Measurements from ENCODE around the gene MAN2A2. TPM values are rescaled to one million over a fixed set of nuclear protein-coding genes. Genes with fewer than 3 reads are reported as not detected.
A peak's percentile ranks its signal among the peaks of the same experiment; 100 is the strongest.

Gene MAN2A2
- total RNA-seq, 1 experiment from 2014 or later: 31.0 TPM

GRCh38 chr15:90934949-90935751, 32.0 kb downstream of the MAN2A2 start, which contains the start of gene UNC45A (continued):
- TF ChIP-seq PREB (CRISPR knock-in tag; IDR thresholded peaks at IDR 0.05; ENCODE audit: borderline replicate concordance) (no peak), ZNF138 (CRISPR knock-in tag; conservative IDR thresholded peaks at IDR 0.05) (no peak), CREB1 (CRISPR knock-in tag; IDR thresholded peaks at IDR 0.05) (no peak), ZBTB43 (CRISPR knock-in tag; IDR thresholded peaks at IDR 0.05) (no peak), ATF2 (CRISPR knock-in tag; IDR thresholded peaks at IDR 0.05; ENCODE audit: borderline replicate concordance, low read depth) (no peak), JAZF1 (CRISPR knock-in tag; IDR thresholded peaks at IDR 0.05) (no peak), ATF3 (CRISPR knock-in tag; conservative IDR thresholded peaks at IDR 0.05) (no peak), FOXJ3 (CRISPR knock-in tag; IDR thresholded peaks at IDR 0.05; ENCODE audit: borderline replicate concordance) (no peak), GABPB1 (CRISPR knock-in tag; IDR thresholded peaks at IDR 0.05) (peak; percentile 20; the same call in 1 of the 2 replicates), ZNF396 (CRISPR knock-in tag; IDR thresholded peaks at IDR 0.05; ENCODE audit: borderline replicate concordance) (no peak), OVOL2 (CRISPR knock-in tag; IDR thresholded peaks at IDR 0.05; ENCODE audit: borderline replicate concordance) (no peak), SMAD3 (CRISPR knock-in tag; IDR thresholded peaks at IDR 0.05; ENCODE audit: borderline replicate concordance) (0 out of 2 replicates have a peak, but pooled peaks have one; percentile 19), TP53 (CRISPR knock-in tag; IDR thresholded peaks at IDR 0.05) (no peak), ZNF416 (CRISPR knock-in tag; IDR thresholded peaks at IDR 0.05) (no peak), NR3C1 (CRISPR knock-in tag; conservative IDR thresholded peaks at IDR 0.05; ENCODE audit: low read depth) (no peak), FOXK1 (CRISPR knock-in tag; IDR thresholded peaks at IDR 0.05) (no peak), ZNF281 (CRISPR knock-in tag; IDR thresholded peaks at IDR 0.05) (no peak), ZNF232 (CRISPR knock-in tag; IDR thresholded peaks at IDR 0.05) (0 out of 2 replicates have a peak, but pooled peaks have one; percentile 27), E2F4 (CRISPR knock-in tag; IDR thresholded peaks at IDR 0.05; ENCODE audit: borderline replicate concordance, low read depth) (no peak), NFYB (CRISPR knock-in tag; conservative IDR thresholded peaks at IDR 0.05; ENCODE audit: low read depth) (no peak), ZNF423 (CRISPR knock-in tag; IDR thresholded peaks at IDR 0.05) (peak; percentile 92), ESRRA (CRISPR knock-in tag; IDR thresholded peaks at IDR 0.05; ENCODE audit: borderline replicate concordance) (no peak)

Data from WTC11 (cell line).